ENCODE measurements around the gene ZNF699.
"Not testable (repeated sequence)": the region's sequence is repeated elsewhere in the genome, so short reads cannot be mapped to it uniquely, and the experiment has no call there.

Gene ZNF699

GRCh38 chr19:9309139-9309973 lies at the start of gene ZNF699:
ZNF699 (minus strand) TSS chr19:9309838; CDS start chr19:9305119, 4,719 bp downstream.
- peak; percentile 99 for DNase-seq (ENCODE audit: low spot score)

DNA sequence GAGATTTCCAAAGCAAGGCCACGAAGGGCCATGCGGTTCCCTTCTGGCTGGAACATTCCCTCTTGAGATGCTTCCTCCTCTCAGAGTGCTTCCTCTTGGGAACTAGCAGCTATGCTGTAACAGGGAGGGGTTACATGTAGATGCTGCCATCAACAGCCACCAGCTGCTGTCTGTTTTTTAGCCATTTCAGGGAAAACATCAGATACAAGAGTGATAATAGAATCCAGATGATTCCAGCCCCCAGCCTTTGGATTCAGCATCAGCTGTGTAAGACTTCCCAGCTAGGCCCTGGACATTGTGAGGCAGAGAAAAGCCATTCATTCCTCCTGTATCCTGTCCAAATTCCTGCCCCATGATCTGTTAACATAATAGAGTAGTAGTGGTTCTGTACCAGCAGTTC lies 45.0 kb upstream of the ZNF699 start:
- no peak for DNase-seq (ENCODE audit: low spot score)

DNA sequence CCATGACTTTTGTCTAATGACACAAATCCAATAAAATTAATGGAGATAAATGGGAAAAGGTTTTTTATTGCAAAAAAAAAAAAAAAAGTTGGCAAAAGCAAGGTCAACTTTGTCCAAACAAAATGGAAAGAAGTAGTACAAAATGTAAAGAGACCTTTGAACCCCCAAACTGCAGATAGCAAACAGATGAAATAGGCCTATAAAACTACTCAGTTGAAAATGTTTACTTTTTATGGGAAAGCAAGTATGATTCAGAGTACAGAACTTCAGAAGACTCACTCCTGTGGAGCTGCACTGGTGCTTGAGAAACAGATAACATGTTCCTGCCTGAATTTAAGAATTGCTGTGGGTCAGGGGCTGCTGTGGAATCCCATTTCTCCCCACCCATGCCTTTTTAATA lies 43.4 kb upstream of the ZNF699 start:
- no peak for DNase-seq (ENCODE audit: low spot score)

- DNase-seq (ENCODE audit: low spot score) = no peak
These were observed 42.9 kb upstream of the ZNF699 start for GRCh38 chr19:9352505-9352904.

DNA sequence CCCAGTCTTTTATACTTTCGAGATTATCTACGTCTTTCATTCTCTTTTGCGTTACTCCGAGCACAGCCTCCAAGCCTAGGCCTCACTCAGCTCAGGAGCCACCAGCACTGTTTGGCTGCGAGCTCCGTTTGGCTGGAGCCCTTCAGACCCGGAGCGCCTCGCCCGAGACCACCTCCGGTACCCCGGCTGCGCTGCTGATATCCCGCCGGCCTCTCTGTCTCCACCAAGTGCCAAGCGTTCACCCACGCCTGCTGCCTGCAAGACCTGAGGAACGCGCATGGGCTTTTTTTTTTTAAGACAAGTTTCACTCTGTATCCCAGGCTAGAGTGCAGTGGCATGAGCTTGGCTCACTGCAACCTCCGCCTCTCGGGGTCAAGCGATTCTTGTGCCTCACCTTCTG lies 39.0 kb upstream of the ZNF699 start:
- no peak for DNase-seq (ENCODE audit: low spot score)

GRCh38 chr19:9348253-9348652 lies 38.6 kb upstream of the ZNF699 start:
- DNase-seq (ENCODE audit: low spot score) = no peak

- DNase-seq (ENCODE audit: low spot score) = no peak
These were observed 35.4 kb upstream of the ZNF699 start for GRCh38 chr19:9345005-9345404.

DNA sequence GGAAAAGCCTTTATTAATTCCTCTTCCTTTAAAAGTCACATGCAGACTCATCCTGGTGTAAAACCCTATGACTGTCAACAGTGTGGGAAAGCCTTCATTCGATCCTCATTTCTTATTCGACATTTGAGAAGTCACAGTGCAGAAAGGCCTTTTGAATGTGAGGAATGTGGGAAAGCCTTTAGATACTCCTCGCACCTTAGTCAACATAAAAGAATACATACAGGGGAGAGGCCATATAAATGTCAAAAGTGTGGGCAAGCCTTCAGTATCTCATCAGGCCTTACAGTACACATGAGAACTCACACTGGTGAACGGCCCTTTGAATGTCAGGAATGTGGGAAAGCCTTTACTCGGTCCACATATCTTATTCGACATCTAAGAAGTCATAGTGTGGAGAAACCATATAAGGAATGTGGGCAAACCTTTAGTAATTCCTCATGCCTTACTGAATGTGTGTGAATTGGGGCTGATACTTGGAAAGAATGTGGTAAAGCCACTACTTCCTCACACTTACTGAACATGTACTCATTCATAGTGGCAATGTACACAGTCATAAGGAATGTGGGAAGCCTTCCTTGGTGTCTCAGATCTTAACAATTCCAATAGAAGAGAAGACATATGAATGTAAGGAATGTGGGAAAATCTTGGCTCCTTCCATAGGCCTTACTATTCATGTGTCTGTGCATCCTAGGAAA lies 33.1 kb upstream of the ZNF699 start:
- no peak for DNase-seq (ENCODE audit: low spot score)

GRCh38 chr19:9329999-9330398 lies 20.4 kb upstream of the ZNF699 start:
- no peak for DNase-seq (ENCODE audit: low spot score)

- DNase-seq (ENCODE audit: low spot score) = no peak
These were observed 14.9 kb upstream of the ZNF699 start for GRCh38 chr19:9324584-9324962.

DNA sequence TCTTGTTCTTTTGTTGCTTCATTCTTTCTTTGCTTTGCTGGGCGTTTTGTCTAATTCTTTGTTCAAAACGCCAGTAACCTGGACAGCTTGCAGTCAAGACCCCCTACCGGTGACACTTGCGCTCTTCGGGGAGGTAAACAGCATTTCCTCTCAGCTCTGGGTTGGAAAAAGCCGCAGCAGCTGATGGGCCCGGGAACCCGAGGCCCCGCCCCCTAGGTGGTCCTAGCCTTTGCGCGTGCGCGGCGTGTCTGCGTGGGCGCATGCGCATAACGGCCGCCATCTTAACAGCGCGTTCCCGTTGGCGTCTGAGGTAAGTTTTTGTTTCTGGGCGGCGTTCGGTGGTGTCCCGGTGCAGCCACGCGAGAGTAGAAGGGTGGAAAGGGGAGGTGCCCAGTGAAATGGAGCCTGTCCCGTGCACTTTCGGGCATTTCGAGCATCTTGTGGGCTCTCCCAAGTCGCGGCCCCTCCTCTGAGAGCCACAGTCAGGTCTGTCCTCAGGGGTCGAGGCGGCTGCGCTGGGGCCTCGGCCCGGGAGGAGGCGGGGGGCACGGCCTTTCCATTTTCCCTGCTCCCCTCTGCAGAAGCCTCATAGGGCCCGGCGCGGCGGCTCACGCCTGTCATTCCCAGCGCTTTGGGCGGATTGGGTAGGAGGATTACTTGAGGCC lies 14.4 kb upstream of the ZNF699 start, which contains the start of gene ZNF559:
Gene ZNF559 (plus strand): TSS at position 261 of the 665 bp plus-strand sequence. CDS start 14,371 bp downstream, outside the sequence.
- DNase-seq (ENCODE audit: low spot score) = peak; percentile 91

DNA sequence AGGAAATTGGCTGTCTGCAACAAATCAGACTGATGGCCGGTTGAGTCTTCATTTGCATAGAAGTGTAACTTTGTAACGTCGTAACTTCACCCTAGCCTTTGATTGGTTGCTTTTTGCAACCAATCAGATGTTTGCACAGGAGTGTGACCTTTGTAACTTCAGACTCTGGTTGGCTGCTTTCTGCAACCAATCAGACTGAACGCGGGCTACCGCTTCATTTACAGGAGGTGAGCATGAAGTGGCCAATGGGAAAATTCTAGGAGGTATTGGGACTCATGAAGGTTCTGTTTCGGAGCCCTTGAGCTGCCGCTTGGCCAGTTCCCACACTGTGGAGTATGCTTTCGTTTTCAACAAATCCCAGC lies 13.9 kb upstream of the ZNF699 start:
- peak; percentile 86 for DNase-seq (ENCODE audit: low spot score)

DNA sequence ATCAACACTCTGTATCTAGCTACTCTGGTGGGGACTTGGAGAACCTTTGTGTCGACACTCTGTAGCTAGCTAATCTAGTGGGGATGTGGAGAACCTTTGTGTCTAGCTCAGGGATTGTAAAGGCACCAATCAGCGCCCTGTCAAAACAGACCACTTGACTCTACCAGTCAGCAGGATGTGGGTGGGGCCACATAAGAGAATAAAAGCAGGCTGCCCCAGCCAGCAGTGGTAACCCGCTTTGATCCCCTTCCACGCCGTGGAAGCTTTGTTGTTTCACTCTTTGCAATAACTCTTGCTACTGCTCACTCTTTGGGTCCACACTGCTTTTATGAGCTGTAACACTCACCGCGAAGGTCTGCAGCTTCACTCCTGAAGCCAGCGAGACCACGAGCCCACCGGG lies 12.6 kb upstream of the ZNF699 start:
- not testable (repeated sequence) for DNase-seq (ENCODE audit: low spot score)

- not testable (repeated sequence) for DNase-seq (ENCODE audit: low spot score)
These were observed 12.1 kb upstream of the ZNF699 start for GRCh38 chr19:9321756-9322155.

DNA sequence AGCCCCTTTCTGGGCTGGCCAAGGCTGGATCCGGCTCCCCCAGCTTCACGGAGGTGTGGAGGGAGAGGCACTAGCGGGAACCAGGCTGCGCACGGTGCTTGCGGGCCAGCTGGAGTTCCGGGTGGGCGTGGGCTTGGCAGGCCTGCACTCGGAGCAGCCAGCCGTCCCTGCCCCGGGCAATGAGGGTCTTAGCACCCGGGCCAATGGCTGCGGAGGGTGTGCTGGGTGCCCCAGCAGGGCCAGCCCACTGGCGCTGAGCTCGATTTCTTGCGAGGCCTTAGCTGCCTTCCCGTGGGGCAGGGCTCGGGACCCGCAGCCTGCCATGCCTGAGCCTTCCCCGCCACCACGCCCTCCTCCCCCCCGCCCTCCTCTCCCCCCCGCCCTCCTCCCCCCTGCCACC lies 11.7 kb upstream of the ZNF699 start:
- DNase-seq (ENCODE audit: low spot score) = no peak

DNA sequence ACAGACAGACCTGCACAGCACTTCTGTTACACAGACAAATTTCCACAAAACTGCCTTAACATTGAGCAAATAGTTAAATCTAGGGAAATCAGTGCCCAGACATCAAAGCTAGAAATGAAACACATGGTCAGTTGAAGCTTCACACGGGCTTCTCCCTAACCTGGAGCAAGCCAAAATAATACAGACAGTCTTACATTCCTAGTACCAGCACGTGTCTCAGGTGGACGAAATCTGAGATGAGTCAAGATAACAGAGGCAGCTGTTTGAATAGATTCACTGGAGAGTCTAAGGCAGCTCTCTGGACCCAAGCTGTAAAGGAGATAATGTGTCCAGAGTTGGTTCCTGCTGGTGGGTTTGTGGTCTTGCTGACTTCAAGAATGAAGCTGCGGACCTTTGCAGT lies 4.1 kb upstream of the ZNF699 start:
- DNase-seq (ENCODE audit: low spot score) = no peak

GRCh38 chr19:9309974-9310446 lies 372 bp upstream of the ZNF699 start:
- DNase-seq (ENCODE audit: low spot score) = peak; percentile 94

DNA sequence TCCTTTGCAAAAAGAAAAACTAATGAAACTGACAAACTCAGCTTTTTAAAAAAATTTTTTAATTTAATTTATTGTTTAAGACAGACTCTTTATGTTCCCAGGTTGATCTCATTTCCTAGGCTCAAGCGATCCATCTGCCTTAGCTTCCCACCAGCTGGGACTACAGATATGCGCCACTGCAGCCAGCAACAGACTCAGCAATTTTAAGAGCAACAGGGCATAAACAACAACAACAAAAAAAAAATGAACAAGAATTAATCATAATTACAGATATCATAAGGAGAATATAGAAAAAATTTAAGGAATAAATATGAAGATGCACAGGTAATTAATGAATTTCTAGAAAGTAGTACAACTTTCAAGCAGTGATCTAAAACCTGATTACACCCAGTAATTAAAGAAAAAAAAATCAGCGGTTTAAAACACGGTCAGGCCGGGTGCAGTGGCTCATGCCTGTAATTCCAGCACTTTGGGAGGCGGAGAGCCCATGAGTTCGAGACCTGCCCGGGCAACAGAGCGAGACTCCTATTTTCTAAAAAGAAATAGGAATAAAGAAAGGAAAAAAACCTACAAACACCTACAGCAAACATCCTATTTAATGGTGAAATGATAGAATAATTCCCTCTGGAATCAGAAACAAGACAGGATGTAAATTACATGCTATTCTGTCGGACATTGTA lies 1.4 kb downstream of the ZNF699 start:
- DNase-seq (ENCODE audit: low spot score) = no peak

- no peak for DNase-seq (ENCODE audit: low spot score)
These were observed 3.2 kb downstream of the ZNF699 start for GRCh38 chr19:9306443-9306842.

DNA sequence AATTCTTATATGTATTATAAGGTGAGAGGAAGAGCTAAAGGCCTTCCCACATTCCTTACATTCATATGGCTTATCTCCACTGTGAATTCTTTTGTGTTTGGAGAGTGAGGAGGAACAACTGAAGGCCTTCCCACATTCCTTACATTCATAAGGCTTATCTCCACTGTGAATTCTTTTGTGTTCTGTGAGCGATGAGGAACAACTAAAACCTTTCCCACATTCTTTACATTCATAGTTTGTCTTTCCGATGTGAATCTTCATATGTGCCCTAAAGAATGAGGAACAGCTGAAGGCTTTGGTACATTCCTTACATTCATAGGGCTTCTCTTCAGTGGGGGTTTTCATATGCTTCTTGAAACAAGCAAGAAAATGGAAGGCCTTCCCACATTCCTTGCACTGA lies 13.3 kb downstream of the ZNF699 start:
- DNase-seq (ENCODE audit: low spot score) = no peak

DNA sequence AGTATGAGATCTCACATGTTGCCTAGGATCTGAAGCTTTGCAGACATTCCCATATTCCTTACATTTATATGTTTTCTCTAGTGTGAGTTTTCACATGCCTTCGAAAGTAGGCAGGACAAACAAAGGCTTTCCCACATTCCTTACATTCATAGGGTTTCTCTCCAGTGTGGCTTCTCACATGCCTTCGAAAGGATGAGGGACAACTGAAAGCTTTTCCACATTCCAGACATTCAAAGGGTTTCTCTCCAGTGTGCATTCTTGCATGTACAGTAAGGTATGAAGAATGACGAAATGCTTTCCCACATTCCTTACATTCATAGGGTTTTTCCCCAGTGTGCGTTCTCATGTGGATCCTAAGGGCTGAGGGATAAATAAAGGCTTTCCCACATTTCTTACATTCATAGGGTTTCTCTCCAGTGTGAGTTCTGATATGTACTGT lies 14.2 kb downstream of the ZNF699 start:
- no peak for DNase-seq (ENCODE audit: low spot score)

DNA sequence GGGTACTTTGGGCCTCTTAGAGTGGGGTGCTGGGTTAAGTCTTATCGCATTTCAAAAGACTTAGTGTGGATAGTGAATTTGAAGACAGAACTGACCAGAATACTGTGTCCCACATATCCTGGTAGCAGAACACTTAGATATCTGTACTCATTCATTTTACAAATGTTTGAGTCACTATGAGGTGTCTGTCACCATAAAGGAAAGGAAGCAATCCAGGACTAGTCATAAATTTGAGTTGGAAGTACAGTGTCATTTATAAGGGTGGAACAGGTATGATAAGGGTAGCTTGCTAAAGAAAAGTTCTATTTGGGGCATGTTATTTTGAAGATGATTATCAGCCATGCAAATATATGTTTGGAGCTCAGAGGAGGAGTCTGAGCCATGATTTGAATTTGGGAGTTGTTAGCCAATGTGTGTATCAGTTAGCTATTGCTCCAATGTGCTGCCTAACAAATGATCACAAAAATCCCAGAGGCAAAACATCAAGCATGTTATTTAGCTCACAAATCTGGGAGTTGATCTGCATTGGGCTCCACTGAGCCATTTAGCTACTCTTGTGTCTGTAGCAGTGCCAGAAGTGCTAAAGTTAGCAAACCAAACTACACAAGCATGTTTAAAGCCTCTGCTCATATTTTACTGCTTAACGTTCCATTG lies 20.3 kb downstream of the ZNF699 start:
- no peak for DNase-seq (ENCODE audit: low spot score)

Data from Ammon's horn (tissue), 1 donor.